ENCODE measurements around the gene EFTUD2. TPM values are rescaled to one million over a fixed set of nuclear protein-coding genes. Genes with fewer than 3 reads are reported as not detected.

The EFTUD2 gene
- total and polyA plus RNA-seq, 2 of the 8 experiments (the other 6 are each of a cell fraction or from before 2014, with no cell fraction given): 118 to 195 TPM

DNA sequence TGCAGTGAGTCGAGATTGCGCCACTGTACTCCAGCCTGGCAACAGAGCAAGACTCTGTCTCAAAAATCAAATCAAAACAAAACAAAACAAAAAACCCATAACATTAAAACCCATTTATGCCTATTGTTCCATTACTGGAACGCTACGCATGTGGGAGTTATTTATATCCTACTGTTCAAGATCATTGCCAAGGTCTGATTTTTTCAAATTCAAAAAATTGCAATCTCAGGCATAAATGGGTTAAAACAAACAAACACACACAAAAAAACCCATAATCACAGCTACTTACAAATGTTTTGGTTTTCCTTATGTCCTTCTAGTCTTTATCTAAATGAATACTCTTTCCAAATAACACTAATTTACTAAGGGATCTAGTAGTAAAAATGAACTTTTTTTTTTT is 87.0 kb downstream of the EFTUD2 start:
- Histone ChIP-seq H2BK5ac (ENCODE audit: low read depth, low read length) (no peak overlapping the region), H3K79me1 (ENCODE audit: low read depth, low read length) (peaks cover 5% of the 10 kb centered on the region; the same call in 1 of the 2 replicates), H3K4ac (replicated peaks; ENCODE audit: insufficient read length, low read depth, low read length) (no peak overlapping the region), H3K9ac (replicated peaks in 1 of 4; ENCODE audit: extremely low read depth in 1 of 4, low read depth in 3 of 4, low read length in 3 of 4) (no peak overlapping the region), H3K14ac (ENCODE audit: insufficient read length) (no peak overlapping the region), H3K4me2 (ENCODE audit: insufficient read depth in 1 of 2, low read depth in 2 of 2, low read length in 2 of 2) (no peak overlapping the region), H3K9me3 (ENCODE audit: insufficient read depth in 2 of 2, low read depth in 1 of 2, low read length in 1 of 2) (no peaks in the 10 kb centered on the region), H3K79me2 (ENCODE audit: control insufficient read depth in 1 of 2, insufficient read depth in 2 of 2, low read length in 2 of 2) (peaks cover 13 to 92% of the 10 kb centered on the region in 2 experiments; a peak in 3 of 4 replicates), H4K20me1 (replicated peaks in 1 of 2; ENCODE audit: control insufficient read depth in 1 of 2, insufficient read depth in 2 of 2, low read length in 2 of 2) (peaks cover 16 to 18% of the 10 kb centered on the region in 2 experiments), H4K5ac (ENCODE audit: insufficient read length, low read depth, low read length) (no peak overlapping the region), H3K56ac (replicated peaks; ENCODE audit: insufficient read length, low read depth, low read length) (no peak overlapping the region), H3K36me3 (ENCODE audit: control insufficient read depth in 2 of 4, insufficient read depth in 4 of 4, low read length in 3 of 4) (no peaks in the 10 kb centered on the region; a peak in 2 of 8 replicates), H3K27me3 (replicated peaks in 1 of 4; ENCODE audit: control insufficient read depth in 3 of 4, extremely low read depth in 1 of 4, insufficient read depth in 3 of 4, low read length in 3 of 4) (no peaks in the 10 kb centered on the region), H4K8ac (ENCODE audit: extremely low read depth, insufficient read depth, low read length) (no peak overlapping the region), H2BK12ac (ENCODE audit: low read depth, low read length) (no peak overlapping the region), H3K23ac (ENCODE audit: insufficient read length) (no peak overlapping the region), H4K91ac (replicated peaks; ENCODE audit: insufficient read length, low read length) (no peak overlapping the region), H2AK5ac (ENCODE audit: low read depth, low read length) (no peak overlapping the region), H3K18ac (ENCODE audit: extremely low read depth, low read length) (no peak overlapping the region), H3K4me3 (ENCODE audit: extremely low read depth in 1 of 4, insufficient read depth in 2 of 4, low read depth in 3 of 4, low read length in 4 of 4) (no peak overlapping the region), H2BK120ac (replicated peaks; ENCODE audit: low read depth, low read length) (no peak overlapping the region), H2BK15ac (ENCODE audit: low read length) (no peak overlapping the region), H2AFZ (ENCODE audit: low read length) (no peak overlapping the region), H3K23me2 (ENCODE audit: low read depth, low read length) (no peaks in the 10 kb centered on the region), H2BK20ac (ENCODE audit: low read length) (no peak overlapping the region), H3K27ac (ENCODE audit: low read depth, low read length) (no peak overlapping the region), H3K4me1 (replicated peaks in 1 of 4; ENCODE audit: control insufficient read depth in 3 of 4, insufficient read depth in 4 of 4, low read length in 3 of 4) (no peaks in the 10 kb centered on the region)
- TF ChIP-seq, protein P1, sequence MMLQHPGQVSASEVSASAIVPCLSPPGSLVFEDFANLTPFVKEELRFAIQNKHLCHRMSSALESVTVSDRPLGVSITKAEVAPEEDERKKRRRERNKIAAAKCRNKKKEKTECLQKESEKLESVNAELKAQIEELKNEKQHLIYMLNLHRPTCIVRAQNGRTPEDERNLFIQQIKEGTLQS (IDR thresholded peaks at IDR 0.05; ENCODE audit: insufficient read depth, low read depth, low read length): no peak
- no peak for TF ChIP-seq NRF1 (IDR thresholded peaks at IDR 0.05; ENCODE audit: low read depth, low read length)
- ChIA-PET CTCF (ENCODE audit: partially characterized antibody) (interaction anchor here (1.2 to 1.3 kb wide), 2 partner anchors 20 to 33 kb away, joined by 4 to 7 read pairs; no protein-coding TSS in a partner anchor), POLR2A (ENCODE audit: partially characterized antibody) (interaction anchor here (1.0 to 2.3 kb wide), 4 partner anchors 13 to 50 kb away, joined by 3 to 7 read pairs (median 4); no protein-coding TSS in a partner anchor)
- FAIRE-seq (no peak), DNase-seq (ENCODE audit: low read depth in 1 of 2, low spot score in 2 of 2) (no peak)
- WGBS, 2 experiments (ENCODE audit: extremely low coverage in 1 of 2, insufficient coverage in 1 of 2, insufficient read length in 1 of 2, insufficient replicate concordance in 2 of 2, low coverage in 1 of 2, low lambda C conversion rate in 2 of 2, missing lambda C conversion rate in 1 of 2): 98% methylated on average over 4 of the region's 4 CpGs; no CpG with 5 or more reads in 1 of the 2 experiments
